Neural progenitor cell (in vitro differentiated cells): Measurements from ENCODE around the gene KIF16B.

Source experiments
- CTCF ChIP-seq: fragments of 200-600 bp; sonication (generic); IDR thresholded peaks from 2 replicates; pipeline ENCODE4 v1.5.1; 2017; ENCODE audit warnings: antibody characterized with exemption, mild to moderate bottlenecking
- EZH2 ChIP-seq: fragments of 200-600 bp; sonication (generic); IDR thresholded peaks from 2 replicates; pipeline ENCODE4 v1.6.1; 2017; ENCODE audit warnings: antibody characterized with exemption, mild to moderate bottlenecking, moderate library complexity

GRCh38 chr20:16366529-16366928 is 206.7 kb downstream of the KIF16B start:
- TF ChIP-seq CTCF, result no peak
- TF ChIP-seq EZH2, result no peak
